Stimulated activated naive CD8-positive, alpha-beta T cell treated with anti-CD3 and anti-CD28 coated beads, Interleukin-15, Interleukin-2, amounts not matched to agents 100 ng/mL and 50 ng/mL, for 24 hours (primary cell): ENCODE results near the gene MAN1B1.

Source experiments
- H3K27ac Mint-ChIP-seq: one replicate; pipeline ENCODE4 v1.8.0; 2021; ENCODE audit warnings: mild to moderate bottlenecking, mixed read lengths
- H3K27me3 Mint-ChIP-seq: one replicate; pipeline ENCODE4 v1.8.0; 2021; ENCODE audit warnings: mixed read lengths
- H3K36me3 Mint-ChIP-seq: one replicate; pipeline ENCODE4 v1.8.0; 2021; ENCODE audit warnings: low read depth, mixed read lengths
- H3K4me1 Mint-ChIP-seq: one replicate; pipeline ENCODE4 v1.8.0; 2021; ENCODE audit warnings: low read depth, mixed read lengths
- H3K4me3 Mint-ChIP-seq: one replicate; pipeline ENCODE4 v1.8.0; 2021; ENCODE audit warnings: mild to moderate bottlenecking, mixed read lengths
- H3K9me3 Mint-ChIP-seq: one replicate; pipeline ENCODE4 v1.8.0; 2021; ENCODE audit warnings: mixed read lengths

MAN1B1 gene

DNA sequence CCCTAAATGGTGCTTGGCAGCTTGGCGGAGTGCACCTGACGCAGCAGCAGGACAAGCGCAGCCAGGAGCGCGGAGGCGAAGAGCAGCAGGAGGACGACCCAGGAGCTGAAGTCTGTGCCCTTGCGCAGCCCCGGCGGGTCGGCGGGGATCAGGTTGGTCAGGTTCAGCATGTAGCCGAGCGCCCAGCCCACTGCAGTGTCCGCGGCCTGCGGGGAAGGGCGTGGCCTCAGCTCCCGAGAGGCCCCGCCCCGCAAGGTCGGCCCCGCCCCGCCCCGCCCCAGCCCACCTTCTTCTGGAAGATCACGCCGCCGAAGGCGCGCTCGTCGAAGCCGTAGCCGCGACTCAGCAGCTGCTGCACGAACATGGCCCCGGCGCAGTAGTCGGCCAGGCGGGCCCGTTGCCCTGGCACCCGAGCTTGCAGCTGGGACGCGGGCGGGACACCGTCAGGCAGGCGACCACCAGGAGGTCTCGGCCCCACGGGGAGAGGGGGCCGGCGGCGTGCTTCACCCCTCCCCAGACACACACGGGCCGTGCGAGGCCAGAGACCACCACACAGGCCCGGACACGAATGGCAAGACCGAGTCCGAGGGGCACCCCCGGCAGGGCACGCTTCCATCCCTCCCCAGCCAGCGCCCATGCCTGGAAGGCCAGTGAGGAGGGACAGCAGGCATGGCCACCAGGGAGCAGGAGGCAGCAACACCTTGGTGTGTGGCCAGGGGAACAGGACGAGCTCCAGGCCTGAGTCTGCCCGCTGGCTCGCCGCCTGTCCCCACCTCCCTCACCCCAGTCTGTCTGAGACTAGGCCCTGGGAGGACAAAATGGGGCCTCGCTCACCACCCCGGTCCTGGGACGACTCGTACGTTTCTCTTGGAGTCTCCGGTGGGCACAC is 37.9 kb upstream of the MAN1B1 start:
- Mint-ChIP-seq H3K4me3 (no peak overlapping the region), H3K27me3 (peaks cover 31% of the 10 kb centered on the region), H3K36me3 (no peaks in the 10 kb centered on the region), H3K27ac (no peak overlapping the region), H3K9me3 (no peaks in the 10 kb centered on the region), H3K4me1 (peaks cover 12% of the 10 kb centered on the region)

- H3K9me3 Mint-ChIP-seq, result no peaks in the 10 kb centered on the region
- H3K27ac Mint-ChIP-seq, result no peak overlapping the region
- H3K36me3 Mint-ChIP-seq, result no peaks in the 10 kb centered on the region
- no peak overlapping the region for H3K4me3 Mint-ChIP-seq
- H3K27me3 Mint-ChIP-seq, result peaks cover 29% of the 10 kb centered on the region
- H3K4me1 Mint-ChIP-seq, result peaks cover 5% of the 10 kb centered on the region
Observed at GRCh38 chr9:137049544-137050449, 37.0 kb upstream of the MAN1B1 start.

- no peaks in the 10 kb centered on the region for H3K36me3 Mint-ChIP-seq
- peaks cover 25% of the 10 kb centered on the region for H3K27me3 Mint-ChIP-seq
- no peak overlapping the region for H3K27ac Mint-ChIP-seq
- H3K9me3 Mint-ChIP-seq, result no peaks in the 10 kb centered on the region
- no peak overlapping the region for H3K4me3 Mint-ChIP-seq
- no peaks in the 10 kb centered on the region for H3K4me1 Mint-ChIP-seq
Observed at GRCh38 chr9:137050570-137050969, 36.2 kb upstream of the MAN1B1 start.

- Mint-ChIP-seq H3K9me3 (no peaks in the 10 kb centered on the region), H3K27me3 (peaks cover 25% of the 10 kb centered on the region), H3K4me1 (no peaks in the 10 kb centered on the region), H3K4me3 (no peak overlapping the region), H3K27ac (no peak overlapping the region), H3K36me3 (no peaks in the 10 kb centered on the region)
Observed at GRCh38 chr9:137051145-137051724, 35.5 kb upstream of the MAN1B1 start.

DNA sequence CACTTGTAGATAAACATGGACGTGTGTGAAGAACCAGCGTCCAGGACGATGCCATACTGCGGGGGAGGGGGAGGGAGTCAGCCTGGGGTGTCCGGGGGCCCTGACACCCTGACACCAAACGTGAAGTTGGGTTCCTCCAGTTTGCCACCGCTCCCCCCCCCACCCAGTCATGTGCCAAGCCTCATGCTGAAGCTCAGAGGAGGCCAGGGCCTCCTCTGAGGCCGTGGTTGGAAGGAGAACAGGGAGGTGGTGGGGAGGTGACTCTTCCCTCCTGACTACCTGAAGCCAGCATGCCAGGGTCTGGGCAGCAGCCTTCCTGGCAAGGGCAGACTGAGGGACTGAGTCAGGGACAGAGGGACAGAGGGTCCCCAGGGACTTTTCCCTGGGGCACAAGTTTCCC is 34.5 kb upstream of the MAN1B1 start:
- H3K36me3 Mint-ChIP-seq, result no peaks in the 10 kb centered on the region
- no peak overlapping the region for H3K4me3 Mint-ChIP-seq
- no peaks in the 10 kb centered on the region for H3K9me3 Mint-ChIP-seq
- H3K27me3 Mint-ChIP-seq, result peaks cover 25% of the 10 kb centered on the region
- H3K4me1 Mint-ChIP-seq, result no peaks in the 10 kb centered on the region
- H3K27ac Mint-ChIP-seq, result no peak overlapping the region

DNA sequence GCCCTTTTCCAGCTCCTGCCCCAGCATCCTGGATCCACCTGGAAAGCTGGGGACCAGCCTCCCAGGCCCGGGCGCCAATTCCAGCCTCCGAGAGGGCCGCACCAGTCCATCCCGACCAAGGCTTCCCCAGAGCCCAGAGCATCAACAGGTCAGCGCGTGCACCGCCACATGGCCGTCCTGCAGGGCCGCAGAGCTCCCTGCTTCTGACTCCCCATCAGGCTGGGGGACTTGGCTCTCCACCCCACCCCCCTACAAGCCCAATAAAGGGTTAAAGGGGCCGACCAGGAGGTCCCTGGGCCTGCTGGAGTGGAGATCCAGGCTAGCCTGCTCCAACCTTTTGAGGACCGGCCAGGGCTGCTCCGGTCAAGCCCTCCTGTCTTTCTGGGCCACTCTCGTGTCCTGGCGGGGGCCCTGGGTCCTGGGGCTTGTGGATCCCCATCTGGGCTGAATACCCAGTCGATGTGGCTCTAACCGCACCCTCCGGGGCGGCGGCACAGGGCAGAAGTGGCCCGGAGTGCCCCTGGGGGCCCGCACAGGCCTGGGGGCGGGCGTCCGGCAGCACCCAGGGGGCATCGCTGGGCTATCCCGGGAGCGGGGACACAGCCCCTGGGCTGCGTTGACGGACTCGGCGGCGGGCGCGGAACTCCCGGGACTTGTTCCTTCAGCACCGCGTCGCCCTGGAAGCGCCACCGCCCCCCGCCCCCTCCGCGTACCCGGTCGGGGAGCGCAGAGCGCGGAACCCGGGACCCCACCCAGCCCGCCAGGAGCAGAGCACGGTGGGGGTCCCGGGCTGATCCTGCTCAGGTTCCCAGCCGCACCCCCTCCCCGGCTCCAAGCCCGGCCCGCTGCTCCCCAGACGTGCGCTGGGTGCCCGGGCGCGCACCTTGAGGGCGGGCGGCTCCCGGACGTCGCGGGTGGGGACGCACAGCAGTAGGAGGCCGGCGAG is 33.5 kb upstream of the MAN1B1 start:
- Mint-ChIP-seq H3K9me3 (no peaks in the 10 kb centered on the region), H3K27me3 (peaks cover 17% of the 10 kb centered on the region), H3K4me3 (no peak overlapping the region), H3K36me3 (no peaks in the 10 kb centered on the region), H3K27ac (no peak overlapping the region), H3K4me1 (no peaks in the 10 kb centered on the region)

DNA sequence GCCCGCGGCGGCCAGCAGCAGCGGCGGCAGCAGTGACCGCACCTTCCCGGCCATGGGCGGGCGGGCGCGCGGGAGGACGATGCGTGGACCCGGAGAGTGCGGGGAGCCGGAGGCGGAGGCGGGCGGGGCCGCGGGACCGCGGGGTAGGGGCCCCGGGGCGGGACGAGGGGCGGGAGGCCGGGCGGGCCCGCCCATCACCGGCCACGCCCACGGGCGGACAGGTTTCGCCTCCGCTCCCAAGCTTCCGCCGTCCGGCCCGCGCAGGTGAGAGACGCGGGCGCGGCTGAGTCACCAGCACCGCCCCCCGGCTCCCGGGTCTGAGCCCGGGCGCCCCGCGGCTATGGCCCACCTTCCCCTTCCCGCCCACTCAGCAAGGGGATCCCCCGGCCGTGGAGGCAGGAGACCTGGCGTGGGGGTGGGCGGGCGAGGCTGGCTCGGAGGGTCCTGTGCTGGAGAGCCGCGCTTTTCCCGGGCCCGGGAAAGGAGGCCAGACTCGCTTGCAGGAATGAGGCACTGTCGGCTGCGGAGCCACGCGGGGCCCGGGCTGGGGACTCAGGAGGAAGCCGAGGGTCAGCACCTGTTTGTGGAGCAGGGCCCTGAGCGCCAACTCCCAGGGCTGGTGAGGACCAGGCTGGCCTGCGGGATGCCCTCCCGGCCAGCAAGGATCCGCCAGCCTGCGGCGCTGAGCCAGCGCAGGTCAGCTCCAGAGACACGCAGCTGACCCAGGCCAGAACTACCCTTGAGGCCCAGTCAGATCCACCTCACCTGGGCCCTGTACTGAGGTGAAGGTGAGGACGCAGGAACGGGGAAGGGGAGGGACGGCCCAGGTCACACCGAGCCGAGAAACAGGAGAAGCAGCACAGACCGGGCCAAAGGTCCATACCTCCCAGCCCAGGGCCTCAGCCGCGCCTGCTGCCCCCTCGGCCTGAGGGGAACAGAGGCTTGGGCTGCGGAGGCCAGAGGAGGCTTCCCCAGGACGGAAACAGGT is 32.5 kb upstream of the MAN1B1 start, which contains the start of gene ENTPD2:
ENTPD2 (minus strand) TSS at position 118 of the 988 bp plus-strand sequence; CDS start at position 54, 64 bp downstream.
- H3K27ac Mint-ChIP-seq, result no peak within 1 kb of the TSS
- no peak within 1 kb of the TSS for H3K4me3 Mint-ChIP-seq
- H3K4me1 Mint-ChIP-seq, result no peaks in the 10 kb centered on the region
- no peaks in the 10 kb centered on the region for H3K9me3 Mint-ChIP-seq
- H3K27me3 Mint-ChIP-seq, result peaks cover 17% of the 10 kb centered on the region
- no peaks in the 10 kb centered on the region for H3K36me3 Mint-ChIP-seq

DNA sequence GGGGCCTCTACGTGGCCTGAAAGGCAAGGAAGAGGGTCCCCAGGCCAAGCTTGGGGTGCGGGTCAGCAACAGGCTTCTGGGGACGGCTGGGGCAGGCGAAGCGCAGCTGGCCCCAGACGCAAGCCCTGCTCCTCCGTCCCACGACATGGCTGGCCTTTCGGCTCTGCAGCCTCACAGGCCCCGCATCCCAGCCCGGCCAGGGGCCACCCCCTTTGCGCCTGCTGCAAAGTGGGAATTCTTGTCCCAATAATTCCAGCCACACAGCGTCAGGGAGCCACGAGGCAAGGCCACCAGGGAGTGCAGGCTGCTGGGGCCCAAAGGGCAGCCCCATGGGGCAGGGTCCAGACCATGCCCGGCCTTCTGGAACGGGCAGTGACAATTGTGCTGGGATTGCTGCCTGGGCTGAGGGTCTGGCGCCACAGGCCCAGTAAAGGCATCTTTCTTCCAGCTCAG is 31.8 kb upstream of the MAN1B1 start:
- Mint-ChIP-seq H3K27ac (no peak overlapping the region), H3K27me3 (peaks cover 11% of the 10 kb centered on the region), H3K36me3 (no peaks in the 10 kb centered on the region), H3K4me1 (no peaks in the 10 kb centered on the region), H3K9me3 (no peaks in the 10 kb centered on the region), H3K4me3 (no peak overlapping the region)

DNA sequence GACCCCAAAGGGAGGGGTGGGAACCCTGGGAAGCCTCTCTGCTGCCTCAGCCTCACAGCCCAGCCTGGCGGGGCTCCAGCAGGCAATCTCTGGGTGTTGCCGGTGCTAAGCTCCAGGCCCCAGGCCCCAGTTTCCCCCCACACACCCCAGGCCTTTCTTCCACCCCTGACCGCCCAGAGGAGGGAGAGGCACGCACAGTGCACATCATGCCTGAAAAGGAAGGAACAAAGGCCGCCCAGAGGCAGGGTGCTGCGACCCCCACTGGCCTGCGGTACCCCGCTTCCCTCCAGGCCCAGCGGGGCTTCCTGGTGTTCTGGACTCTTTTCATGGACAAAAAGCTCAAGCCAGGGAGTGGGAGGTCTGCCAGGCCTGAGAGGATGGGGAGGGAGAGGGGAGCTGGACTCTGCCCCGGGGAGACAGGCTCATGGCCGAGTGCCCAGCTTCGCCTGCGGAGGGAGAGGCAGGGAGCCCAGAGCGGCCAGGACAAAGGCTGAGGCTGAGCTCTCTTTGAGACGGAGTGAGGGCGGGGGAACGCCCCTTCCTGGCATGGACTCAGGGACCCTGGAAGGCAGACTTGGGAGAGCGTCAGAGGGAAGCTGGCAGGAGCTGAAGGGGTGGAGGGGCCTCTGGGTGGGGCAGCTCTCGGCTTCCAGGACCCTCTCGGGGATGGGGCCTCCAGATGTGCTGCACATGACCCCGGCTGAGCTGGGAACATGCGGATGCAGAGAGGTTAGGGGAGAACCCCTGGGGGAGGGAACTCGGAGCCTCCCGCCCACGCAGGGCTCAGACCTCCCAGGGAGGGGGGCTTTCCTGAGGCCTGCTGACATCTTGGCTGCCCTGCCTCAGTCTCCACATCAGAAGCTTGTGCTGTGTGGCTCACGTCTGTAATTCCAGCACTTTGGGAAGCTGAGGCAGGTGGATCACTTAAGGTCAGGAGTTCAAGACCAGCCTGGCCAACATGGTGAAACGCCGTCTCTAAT is 31.1 kb upstream of the MAN1B1 start:
- Mint-ChIP-seq H3K27me3 (peaks cover 6% of the 10 kb centered on the region), H3K36me3 (no peaks in the 10 kb centered on the region), H3K4me3 (no peak overlapping the region), H3K4me1 (no peaks in the 10 kb centered on the region), H3K27ac (no peak overlapping the region), H3K9me3 (no peaks in the 10 kb centered on the region)

DNA sequence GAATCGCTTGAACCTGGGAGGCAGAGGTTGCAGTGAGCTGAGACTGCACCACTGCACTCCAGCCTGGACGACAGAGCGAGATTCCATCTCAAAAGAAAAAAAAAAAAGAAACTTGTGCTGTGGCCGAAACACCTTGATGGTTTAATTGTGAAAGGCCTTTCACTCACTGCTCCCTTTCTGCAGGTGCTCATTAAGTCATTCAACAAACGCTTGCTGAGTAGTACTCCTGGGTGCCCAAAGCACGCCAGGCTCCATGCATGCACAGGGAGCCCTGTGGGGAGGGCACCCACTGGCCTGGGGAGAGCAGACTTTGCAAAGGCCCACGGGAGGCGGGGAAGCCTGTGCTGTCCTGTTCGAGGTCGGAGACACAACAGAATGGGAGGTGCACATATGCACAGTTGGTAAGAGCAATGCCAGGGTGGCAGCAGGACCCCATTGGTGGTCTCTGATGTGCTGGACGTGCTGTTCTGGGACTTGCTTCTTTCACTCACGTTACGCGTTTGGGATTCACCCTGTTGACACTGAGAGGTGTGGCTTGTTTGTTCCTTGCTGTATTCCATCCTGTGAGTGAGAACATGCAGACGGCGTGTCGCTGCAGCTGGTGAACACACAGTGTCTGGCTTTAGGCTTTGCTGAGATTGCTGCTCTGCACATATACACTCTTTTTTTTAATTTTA is 29.9 kb upstream of the MAN1B1 start:
- Mint-ChIP-seq H3K9me3 (no peaks in the 10 kb centered on the region), H3K36me3 (no peaks in the 10 kb centered on the region), H3K27me3 (peaks cover 6% of the 10 kb centered on the region), H3K4me1 (no peaks in the 10 kb centered on the region), H3K4me3 (no peak overlapping the region), H3K27ac (no peak overlapping the region)

DNA sequence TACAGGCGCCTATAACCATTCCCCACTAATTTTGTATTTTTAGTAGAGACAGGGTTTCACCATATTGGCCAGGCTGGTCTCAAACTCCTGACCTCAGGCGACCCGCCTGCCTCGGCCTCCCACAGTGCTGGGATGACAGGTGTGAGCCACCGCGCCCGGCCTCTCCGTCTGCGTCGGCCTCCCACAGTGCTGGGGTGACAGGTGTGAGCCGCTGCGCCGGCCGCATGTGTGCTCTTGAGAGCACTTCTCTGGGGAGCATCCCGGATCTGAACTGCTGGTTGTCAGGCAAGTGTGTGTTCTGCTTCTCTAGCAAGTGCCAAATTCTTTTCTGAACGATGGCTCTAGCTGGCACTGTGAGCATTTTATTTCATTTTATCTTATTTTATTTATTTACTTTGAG is 29.2 kb upstream of the MAN1B1 start:
- no peaks in the 10 kb centered on the region for H3K9me3 Mint-ChIP-seq

More for the DNA sequence above, 29.2 kb upstream of the MAN1B1 start:
- Mint-ChIP-seq H3K4me3 (no peak overlapping the region), H3K36me3 (no peaks in the 10 kb centered on the region), H3K27me3 (peaks cover 3% of the 10 kb centered on the region), H3K27ac (no peak overlapping the region), H3K4me1 (no peaks in the 10 kb centered on the region)
